AG08395 (cell line): ENCODE data around the gene FYN.
"Not testable (repeated sequence)": the region's sequence is repeated elsewhere in the genome, so short reads cannot be mapped to it uniquely, and the experiment has no call there.

Experiments
- DNase-seq: peaks from one replicate; pipeline ENCODE4 v3.0.0; 2012; ENCODE audit warnings: mixed read lengths, low spot score

The FYN gene

GRCh38 chr6:111873178-111874024 is at the start of gene FYN:
Gene FYN (minus strand): TSS chr6:111873452. CDS start chr6:111720051, 153,401 bp downstream.
- peak; percentile 99 for DNase-seq

GRCh38 chr6:111922454-111923297 is 49.4 kb upstream of the FYN start:
- DNase-seq = peak; percentile 49

GRCh38 chr6:111921103-111921502 is 47.9 kb upstream of the FYN start:
- no peak for DNase-seq

- no peak for DNase-seq
These were observed 47.3 kb upstream of the FYN start for GRCh38 chr6:111920578-111920977.

GRCh38 chr6:111918825-111919224 is 45.6 kb upstream of the FYN start:
- peak; percentile 90 for DNase-seq

- DNase-seq = no peak
These were observed 43.5 kb upstream of the FYN start for GRCh38 chr6:111916747-111917146.

GRCh38 chr6:111914617-111915016 is 41.4 kb upstream of the FYN start:
- no peak for DNase-seq

- no peak for DNase-seq
These were observed 39.7 kb upstream of the FYN start for GRCh38 chr6:111912904-111913303.

- DNase-seq = no peak
These were observed 38.2 kb upstream of the FYN start for GRCh38 chr6:111911428-111911827.

GRCh38 chr6:111909238-111909637 is 36.0 kb upstream of the FYN start:
- DNase-seq = no peak

- DNase-seq = not testable (repeated sequence)
These were observed 35.1 kb upstream of the FYN start for GRCh38 chr6:111908365-111908764.

- no peak for DNase-seq
These were observed 27.5 kb upstream of the FYN start for GRCh38 chr6:111900735-111901134.

GRCh38 chr6:111899531-111899930 is 26.3 kb upstream of the FYN start:
- DNase-seq = no peak

GRCh38 chr6:111898452-111898851 is 25.2 kb upstream of the FYN start:
- no peak for DNase-seq

GRCh38 chr6:111894951-111895350 is 21.7 kb upstream of the FYN start:
- DNase-seq = no peak

- peak; percentile 46 for DNase-seq
These were observed 21.0 kb upstream of the FYN start for GRCh38 chr6:111894272-111894671.

GRCh38 chr6:111892431-111892830 is 19.2 kb upstream of the FYN start:
- DNase-seq = no peak

GRCh38 chr6:111890988-111891387 is 17.7 kb upstream of the FYN start:
- DNase-seq = peak; percentile 46

- peak; percentile 33 for DNase-seq
These were observed 15.9 kb upstream of the FYN start for GRCh38 chr6:111888928-111889695.

- not testable (repeated sequence) for DNase-seq
These were observed 13.5 kb upstream of the FYN start for GRCh38 chr6:111886793-111887192.

- DNase-seq = no peak
These were observed 12.2 kb upstream of the FYN start for GRCh38 chr6:111885373-111886027.

- DNase-seq = no peak
These were observed 10.8 kb upstream of the FYN start for GRCh38 chr6:111884068-111884467.
